HG03097 (cell line): ENCODE data around the gene DEK.
"Not testable (repeated sequence)": the region's sequence is repeated elsewhere in the genome, so short reads cannot be mapped to it uniquely, and the experiment has no call there.

Experiments used
- ATAC-seq: cut with Tn5 transposase; IDR thresholded peaks from one replicate; pipeline ENCODE4 v1.9.1; 2021; ENCODE audit not compliant: unreplicated experiment, low FRiP score

The DEK gene

DNA sequence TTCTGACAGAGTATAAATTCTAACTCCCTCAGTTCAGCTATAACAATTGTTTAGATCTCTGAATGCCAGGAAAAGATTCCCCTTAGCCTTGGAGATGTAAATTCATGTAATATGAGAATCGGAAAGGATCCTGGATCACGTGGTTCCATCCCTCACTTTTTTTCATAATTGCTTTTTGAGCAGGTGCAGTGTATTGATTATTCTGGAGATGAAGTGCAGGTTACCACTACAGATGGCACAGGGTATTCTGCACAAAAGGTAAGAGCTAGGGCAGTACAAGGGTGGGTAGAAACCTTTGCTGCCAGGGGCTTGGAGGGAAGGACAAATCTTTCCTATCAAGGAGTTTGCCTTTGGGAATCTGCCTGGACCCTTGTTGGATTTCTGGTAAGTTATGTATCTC lies 56.4 kb downstream of the DEK start:
- ATAC-seq = no peak

DNA sequence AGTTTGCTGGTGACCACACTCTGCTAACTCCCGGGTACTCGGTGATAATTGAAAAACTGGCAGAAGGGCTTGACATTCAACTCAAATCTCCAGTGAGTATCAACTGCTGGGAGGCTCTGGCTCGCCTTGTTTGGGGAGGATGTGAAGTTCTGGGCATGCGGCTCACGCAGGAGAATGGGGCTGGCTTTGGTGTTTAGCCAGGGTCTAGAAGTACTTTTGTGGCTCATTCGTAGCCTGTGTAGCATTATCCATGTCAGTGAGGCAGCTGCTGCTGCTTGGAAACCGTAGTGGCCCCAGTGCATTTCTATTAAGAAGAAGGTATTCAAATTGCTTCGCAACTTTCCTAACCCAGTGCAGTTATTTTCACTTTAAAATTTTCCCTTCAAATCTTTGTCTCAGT lies 56.9 kb downstream of the DEK start:
- ATAC-seq = no peak

GRCh38 chr6:18206591-18206990 lies 57.7 kb downstream of the DEK start:
- ATAC-seq = no peak

GRCh38 chr6:18204691-18205090 lies 59.6 kb downstream of the DEK start:
- no peak for ATAC-seq

- no peak for ATAC-seq
Observed at GRCh38 chr6:18203786-18204185, 60.5 kb downstream of the DEK start.

DNA sequence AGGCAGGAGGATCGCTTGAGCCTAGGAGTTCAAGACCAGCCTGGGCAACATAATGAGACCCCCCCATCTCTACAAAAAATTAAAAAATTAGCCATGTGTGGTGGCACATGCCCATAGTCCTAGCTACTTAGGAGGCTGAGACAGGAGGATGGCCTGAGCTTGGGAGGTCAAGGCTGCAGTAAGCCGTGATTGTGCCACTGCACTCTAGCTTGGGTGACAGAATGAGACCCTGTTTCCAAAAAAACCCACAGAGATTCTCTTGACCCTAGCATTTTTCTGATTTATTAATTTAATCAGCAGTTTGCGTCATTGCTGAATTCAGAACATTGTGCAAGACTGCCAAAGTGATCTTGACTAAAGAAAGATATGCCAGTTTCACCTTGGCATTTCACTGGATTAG lies 72.3 kb downstream of the DEK start:
- no peak for ATAC-seq

DNA sequence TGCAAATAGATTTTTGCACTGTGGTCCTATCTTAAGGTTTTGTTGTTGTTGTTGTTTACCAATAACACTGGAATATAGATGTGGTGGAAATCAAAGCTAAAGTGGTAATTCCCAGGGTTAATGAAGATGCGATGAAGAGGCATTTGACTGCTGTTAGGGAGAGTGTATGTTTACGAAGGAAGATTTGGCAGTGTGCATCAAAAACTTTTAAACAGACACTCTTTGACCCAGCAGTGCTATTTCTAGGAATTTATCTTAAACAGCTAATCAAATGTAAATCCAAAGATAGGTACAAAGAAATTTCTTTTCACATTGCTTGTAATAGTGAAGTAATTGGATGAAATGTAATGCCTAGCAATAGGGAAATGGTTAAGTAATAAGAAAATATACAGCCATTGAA lies 75.1 kb downstream of the DEK start:
- no peak for ATAC-seq

DNA sequence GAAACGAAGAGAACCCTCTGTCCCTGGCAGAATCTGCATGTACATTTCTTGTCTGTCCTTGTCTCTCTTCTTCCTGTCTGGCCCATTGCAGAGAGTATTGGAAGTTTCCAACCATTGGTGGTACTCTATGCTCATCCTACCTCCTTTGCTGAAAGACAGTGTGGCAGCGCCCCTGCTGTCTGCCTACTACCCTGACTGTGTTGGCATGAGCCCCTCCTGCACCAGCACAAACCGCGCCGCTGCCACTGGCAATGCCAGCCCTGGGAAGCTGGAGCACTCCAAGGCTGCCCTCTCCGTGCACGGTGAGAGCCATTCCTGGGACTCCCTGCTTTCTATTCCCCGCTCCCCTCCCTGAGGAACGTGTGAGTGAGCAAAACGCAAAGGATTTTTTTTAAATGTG lies 76.6 kb downstream of the DEK start:
- no peak for ATAC-seq

DNA sequence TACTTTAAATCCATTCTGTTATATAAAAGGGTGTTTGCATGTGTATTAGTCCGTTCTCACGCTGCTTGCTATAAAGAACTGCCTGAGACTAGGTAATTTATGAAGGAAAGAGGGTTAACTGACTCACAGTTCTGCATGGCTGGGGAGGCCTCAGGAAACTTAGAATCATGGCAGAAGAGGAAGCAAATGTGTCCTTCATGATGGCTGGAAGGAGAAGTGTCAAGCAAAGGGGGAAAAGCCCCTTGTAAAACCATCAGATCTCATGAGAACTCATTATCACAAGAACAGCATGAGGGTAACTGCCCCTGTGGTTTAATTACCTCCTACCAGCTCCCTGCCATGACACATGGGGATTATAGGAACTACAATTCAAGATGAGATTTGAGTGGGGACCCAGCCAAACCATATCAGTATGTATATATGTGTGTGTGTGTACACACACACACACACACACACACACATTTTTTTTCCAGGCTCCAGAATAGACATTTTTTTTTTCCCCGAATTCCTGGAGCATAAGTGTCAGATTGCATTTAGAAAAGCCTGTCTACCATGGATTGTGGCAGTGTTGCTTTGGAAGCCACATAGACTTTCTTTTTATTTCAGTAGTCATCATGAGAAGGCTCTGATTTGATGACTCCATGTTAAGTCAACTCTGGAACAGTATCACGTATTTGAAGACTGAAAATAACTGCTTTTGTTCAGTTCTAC lies 77.6 kb downstream of the DEK start:
- peak; percentile 42 for ATAC-seq

- ATAC-seq = peak; percentile 65
Observed at GRCh38 chr6:18186033-18186432, 78.3 kb downstream of the DEK start.

- no peak for ATAC-seq
Observed at GRCh38 chr6:18185624-18186023, 78.7 kb downstream of the DEK start.

- no peak for ATAC-seq
Observed at GRCh38 chr6:18183766-18184165, 80.6 kb downstream of the DEK start.

- ATAC-seq = no peak
Observed at GRCh38 chr6:18182568-18182967, 81.8 kb downstream of the DEK start.

GRCh38 chr6:18179770-18180356 lies 84.5 kb downstream of the DEK start:
- ATAC-seq = no peak

DNA sequence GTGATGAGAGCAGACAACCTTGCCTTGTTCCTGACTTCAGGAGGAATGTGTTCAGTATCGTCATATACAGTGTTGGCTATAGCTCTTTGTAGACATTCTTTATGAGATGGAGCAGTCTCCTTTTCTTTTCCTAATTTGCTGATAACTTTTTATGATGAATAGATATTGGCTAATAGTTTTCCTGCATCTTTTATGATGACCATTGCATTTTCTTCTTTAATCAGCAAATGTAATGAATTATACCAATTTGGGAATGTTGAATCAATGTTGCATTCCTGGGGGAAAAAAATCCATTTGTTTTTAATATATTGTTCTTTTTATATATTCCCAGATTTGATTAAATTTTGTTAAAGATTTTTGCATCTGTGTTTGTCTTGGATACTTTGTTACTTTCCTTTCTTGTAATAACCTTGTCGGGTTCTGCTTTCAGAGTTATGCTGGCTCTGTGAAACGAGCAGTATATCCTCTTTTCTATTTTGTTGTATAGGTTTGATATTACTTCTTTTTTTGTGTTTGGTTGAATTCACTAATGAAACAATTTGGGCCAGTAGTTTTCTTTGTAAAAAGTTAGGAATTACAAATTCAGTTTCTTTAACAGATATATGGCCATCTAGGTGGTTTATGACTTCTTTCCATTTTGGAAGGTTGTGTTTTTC lies 85.2 kb downstream of the DEK start:
- no peak for ATAC-seq

- no peak for ATAC-seq
Observed at GRCh38 chr6:18177286-18177965, 86.9 kb downstream of the DEK start.

DNA sequence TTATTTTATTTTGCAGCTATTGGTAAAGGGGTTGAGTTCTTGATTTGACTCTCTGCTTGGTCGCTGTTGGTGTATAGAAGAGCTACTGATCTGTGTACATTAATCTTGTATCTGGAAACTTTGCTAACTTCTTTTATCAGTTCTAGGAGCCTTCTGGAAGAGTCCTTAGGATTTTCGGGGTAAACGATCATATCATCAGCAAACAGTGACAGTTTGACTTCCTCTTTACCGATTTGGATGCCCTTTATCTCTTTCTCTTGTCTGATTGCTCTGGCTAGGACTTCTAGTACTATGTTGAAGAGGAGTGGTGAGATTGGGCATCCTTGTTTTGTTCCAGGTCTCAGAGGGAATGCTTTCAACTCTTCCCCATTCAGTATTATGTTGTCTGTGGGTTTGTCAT lies 88.1 kb downstream of the DEK start:
- not testable (repeated sequence) for ATAC-seq
